Heart left ventricle (tissue), 13 donors: ENCODE results near the gene CCDC200.

Experiments
- POLR2A ChIP-seq, 2 donors: fragments of 450-650 bp; IDR thresholded peaks; one replicate each; pipeline ENCODE4 v1.6.1; 2017; ENCODE audit warnings: antibody characterized with exemption in 2 of 2, mild to moderate bottlenecking in 2 of 2, moderate library complexity in 2 of 2
- TF ChIP-seq, protein P1 (sequence below), 12 donors: fragments of 200-600 bp; sonication (generic) in 4 of 12; IDR thresholded peaks; one replicate each; pipeline versions ENCODE4 v1.5.0 to v1.8.0; 2018 to 2022; ENCODE audit warnings: antibody characterized with exemption in 12 of 12, mild to moderate bottlenecking in 5 of 12
- donor health status: ischemic (EF 13 %, LVEDD 7.1; RV severe dilation, severe dysfunction).
- donor health status: DM: no; HTN: yes; CAD: no.
- donor health status: DM: no; HTN: no; CAD: no.
- donor health status: ischemic (EF 25% LVEDD 6.9; RV normal size, moderate dysfunction).
- donor health status: ischemic (EF 25% LVEDD 5.7; RV mildly dilated, moderate dysfunction).
- donor health status: ischemic (EF 35%, LVEDD 5.7; RV mildly dilated, moderate dysfunction).
- donor health status: nonischemic (EF 11% LVEDD 7.7; RV severe dilation, severe dysfunction).
- donor health status: DM: yes; HTN: yes; CAD: no.
- donor health status: PGD.
- donor health status: ischemic (EF 29% LVEDD 5.4; RV normal size, mild dysfunction).
- donor health status: nonischemic (EF 23%, LVEDD 6.1; RV moderate dilation, normal function).

DNA sequence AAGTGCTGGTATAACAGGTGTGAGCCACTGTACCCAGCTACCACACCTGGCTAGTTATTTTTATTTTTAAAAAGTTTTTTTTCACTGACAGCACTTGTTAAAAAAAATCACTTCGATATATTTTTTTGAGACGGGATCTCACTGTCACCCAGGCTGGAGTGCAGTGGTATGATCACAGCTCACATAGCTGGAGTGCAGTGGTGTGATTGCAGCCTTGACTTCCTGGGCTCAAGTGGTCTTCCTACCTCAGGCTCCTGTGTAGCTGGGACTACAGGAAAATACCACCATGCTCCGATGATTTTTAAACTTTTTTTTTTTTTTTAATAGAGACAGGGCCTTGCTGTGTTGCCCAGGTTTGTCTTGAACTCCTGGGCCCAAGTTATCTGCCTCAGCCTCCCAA lies 44.5 kb downstream of the CCDC200 start:
- no peak for TF ChIP-seq POLR2A (IDR thresholded peaks at IDR 0.05)
- TF ChIP-seq, protein P1, sequence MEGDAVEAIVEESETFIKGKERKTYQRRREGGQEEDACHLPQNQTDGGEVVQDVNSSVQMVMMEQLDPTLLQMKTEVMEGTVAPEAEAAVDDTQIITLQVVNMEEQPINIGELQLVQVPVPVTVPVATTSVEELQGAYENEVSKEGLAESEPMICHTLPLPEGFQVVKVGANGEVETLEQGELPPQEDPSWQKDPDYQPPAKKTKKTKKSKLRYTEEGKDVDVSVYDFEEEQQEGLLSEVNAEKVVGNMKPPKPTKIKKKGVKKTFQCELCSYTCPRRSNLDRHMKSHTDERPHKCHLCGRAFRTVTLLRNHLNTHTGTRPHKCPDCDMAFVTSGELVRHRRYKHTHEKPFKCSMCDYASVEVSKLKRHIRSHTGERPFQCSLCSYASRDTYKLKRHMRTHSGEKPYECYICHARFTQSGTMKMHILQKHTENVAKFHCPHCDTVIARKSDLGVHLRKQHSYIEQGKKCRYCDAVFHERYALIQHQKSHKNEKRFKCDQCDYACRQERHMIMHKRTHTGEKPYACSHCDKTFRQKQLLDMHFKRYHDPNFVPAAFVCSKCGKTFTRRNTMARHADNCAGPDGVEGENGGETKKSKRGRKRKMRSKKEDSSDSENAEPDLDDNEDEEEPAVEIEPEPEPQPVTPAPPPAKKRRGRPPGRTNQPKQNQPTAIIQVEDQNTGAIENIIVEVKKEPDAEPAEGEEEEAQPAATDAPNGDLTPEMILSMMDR (IDR thresholded peaks at IDR 0.05): no peak
